ENCODE results near the gene NT5C3A. TPM values are rescaled to one million over a fixed set of nuclear protein-coding genes. Genes with fewer than 3 reads are reported as not detected.
"Not testable (repeated sequence)": the region's sequence is repeated elsewhere in the genome, so short reads cannot be mapped to it uniquely, and the experiment has no call there.

The NT5C3A gene
- total and polyA plus RNA-seq, 11 donors, result 13.1 to 32.2 (median 19.2) TPM

DNA sequence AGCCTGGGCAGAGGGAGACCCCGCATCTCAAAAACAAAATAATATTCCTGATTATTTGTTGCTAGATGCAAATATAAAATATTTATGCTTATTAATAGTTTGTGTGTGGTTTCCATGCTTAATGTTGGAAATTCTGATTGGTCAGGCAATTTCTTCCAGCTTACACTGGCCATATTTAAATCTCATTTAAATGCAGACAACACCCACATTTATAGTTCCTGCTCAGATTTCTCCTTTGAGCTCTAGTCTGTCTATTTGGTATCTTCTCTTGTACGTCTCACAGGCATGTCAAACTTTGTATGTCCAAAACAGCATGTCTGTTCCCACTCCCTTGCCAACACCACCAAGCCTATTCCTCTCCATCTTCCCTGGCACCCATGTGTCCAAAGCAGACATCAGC is 52.8 kb downstream of the NT5C3A start:
- Histone ChIP-seq H3K36me3 (peaks cover 0 to 56% (median 30%) of the 10 kb centered on the region in 9 donors), H3K9me3 (no peaks in the 10 kb centered on the region), H3K27ac (no peak overlapping the region), H3K27me3 (no peaks in the 10 kb centered on the region), H3K4me3 (no peak overlapping the region), H3K4me1 (no peaks in the 10 kb centered on the region)
- TF ChIP-seq, protein P1, sequence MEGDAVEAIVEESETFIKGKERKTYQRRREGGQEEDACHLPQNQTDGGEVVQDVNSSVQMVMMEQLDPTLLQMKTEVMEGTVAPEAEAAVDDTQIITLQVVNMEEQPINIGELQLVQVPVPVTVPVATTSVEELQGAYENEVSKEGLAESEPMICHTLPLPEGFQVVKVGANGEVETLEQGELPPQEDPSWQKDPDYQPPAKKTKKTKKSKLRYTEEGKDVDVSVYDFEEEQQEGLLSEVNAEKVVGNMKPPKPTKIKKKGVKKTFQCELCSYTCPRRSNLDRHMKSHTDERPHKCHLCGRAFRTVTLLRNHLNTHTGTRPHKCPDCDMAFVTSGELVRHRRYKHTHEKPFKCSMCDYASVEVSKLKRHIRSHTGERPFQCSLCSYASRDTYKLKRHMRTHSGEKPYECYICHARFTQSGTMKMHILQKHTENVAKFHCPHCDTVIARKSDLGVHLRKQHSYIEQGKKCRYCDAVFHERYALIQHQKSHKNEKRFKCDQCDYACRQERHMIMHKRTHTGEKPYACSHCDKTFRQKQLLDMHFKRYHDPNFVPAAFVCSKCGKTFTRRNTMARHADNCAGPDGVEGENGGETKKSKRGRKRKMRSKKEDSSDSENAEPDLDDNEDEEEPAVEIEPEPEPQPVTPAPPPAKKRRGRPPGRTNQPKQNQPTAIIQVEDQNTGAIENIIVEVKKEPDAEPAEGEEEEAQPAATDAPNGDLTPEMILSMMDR (IDR thresholded peaks at IDR 0.05), result no peak
- no peak for TF ChIP-seq POLR2A (IDR thresholded peaks at IDR 0.05)
- ATAC-seq, result no peak
- WGBS, 4 donors, result 92 to 98% (median 96%) methylated on average over 2 of the region's 2 CpGs
- no peak for DNase-seq
- intact Hi-C loops (cut with DNase I), result no loop called here

DNA sequence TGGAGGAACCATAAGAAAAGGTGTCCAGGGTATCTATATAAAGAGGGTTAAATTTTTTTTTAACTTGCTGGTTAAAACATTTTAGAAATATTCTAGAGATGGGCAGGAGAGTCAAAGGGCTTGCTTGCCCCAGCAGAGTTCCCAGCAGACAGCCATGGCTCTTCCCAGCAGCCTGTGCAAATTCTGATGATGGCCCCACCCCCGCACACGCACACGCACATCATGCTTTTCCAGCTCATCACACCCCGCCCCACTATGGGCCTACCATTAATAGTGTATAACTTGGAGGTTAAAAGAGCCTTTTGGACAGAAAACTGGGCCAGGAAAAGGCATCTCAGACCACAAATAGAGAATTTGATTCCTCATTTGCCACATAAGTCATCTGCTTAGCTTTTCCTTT is 56.9 kb downstream of the NT5C3A start:
- ATAC-seq; H3K9me3 ChIP-seq; H3K27ac ChIP-seq; H3K27me3 ChIP-seq; DNase-seq; H3K4me3 ChIP-seq; H3K4me1 ChIP-seq; intact Hi-C loops (cut with DNase I): not testable (repeated sequence)
- WGBS, 4 donors, result 94 to 98% (median 95%) methylated on average over 4 of the region's 4 CpGs
- H3K36me3 ChIP-seq, result peaks cover 0 to 57% (median 22%) of the 10 kb centered on the region in 9 donors

DNA sequence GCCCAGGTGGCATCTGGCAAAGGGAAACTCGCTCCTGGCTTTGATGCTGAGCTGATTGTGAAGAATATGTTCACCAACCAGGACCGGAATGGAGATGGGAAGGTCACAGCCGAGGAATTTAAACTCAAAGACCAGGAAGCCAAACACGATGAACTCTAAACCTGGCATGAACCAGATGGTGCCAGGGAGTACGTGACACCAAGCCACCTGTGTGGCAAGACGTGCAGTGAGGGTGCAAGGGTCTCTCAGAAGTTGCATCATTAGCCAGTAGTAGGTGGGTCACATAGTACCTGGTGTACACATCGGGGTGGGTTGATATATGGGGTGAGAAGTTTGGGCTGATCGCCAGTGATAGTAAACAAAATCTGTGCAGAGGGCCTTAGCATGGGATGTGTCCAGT is 57.4 kb downstream of the NT5C3A start:
- WGBS, 4 donors, result 91 to 98% (median 95%) methylated on average over 7 to 8 of the region's 8 CpGs
- intact Hi-C loops (cut with DNase I); DNase-seq; H3K27ac ChIP-seq; H3K27me3 ChIP-seq; ATAC-seq; H3K4me3 ChIP-seq; H3K9me3 ChIP-seq; H3K4me1 ChIP-seq: not testable (repeated sequence)
- H3K36me3 ChIP-seq, result peaks cover 0 to 57% (median 22%) of the 10 kb centered on the region in 9 donors

DNA sequence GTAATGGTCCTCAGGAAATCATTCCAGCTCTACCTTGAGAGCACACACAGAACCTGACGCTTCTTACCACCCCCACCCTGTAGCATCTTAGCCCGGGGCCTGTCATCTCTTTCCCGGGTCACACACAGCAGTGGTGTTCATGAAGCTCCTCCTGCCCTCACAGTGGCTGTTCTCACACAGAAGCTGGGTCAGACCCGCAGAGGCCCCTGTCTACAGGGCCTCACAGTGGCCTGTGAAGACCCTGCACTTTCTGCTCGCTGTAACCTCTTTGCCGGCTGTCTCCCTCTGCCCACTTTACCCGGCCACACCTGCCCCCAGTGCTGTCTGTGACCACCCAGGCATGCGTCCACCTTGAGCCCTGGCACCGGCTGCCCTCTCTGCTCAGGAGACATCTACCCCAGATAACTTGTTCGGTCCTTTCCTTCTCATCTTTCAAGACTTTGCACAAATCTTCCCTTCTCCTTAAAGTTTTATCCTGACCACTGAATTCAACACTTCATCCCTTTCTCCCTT is 58.4 kb downstream of the NT5C3A start:
- peaks cover 0 to 10% (median 5%) of the 10 kb centered on the region in 12 donors for H3K4me1 ChIP-seq
- peaks cover 0 to 57% (median 22%) of the 10 kb centered on the region in 9 donors for H3K36me3 ChIP-seq
- ATAC-seq; H3K9me3 ChIP-seq; DNase-seq; H3K27ac ChIP-seq; intact Hi-C loops (cut with DNase I); H3K27me3 ChIP-seq; H3K4me3 ChIP-seq: not testable (repeated sequence)
- 86 to 92% (median 91%) methylated on average over 10 of the region's 10 CpGs for WGBS, 4 donors

DNA sequence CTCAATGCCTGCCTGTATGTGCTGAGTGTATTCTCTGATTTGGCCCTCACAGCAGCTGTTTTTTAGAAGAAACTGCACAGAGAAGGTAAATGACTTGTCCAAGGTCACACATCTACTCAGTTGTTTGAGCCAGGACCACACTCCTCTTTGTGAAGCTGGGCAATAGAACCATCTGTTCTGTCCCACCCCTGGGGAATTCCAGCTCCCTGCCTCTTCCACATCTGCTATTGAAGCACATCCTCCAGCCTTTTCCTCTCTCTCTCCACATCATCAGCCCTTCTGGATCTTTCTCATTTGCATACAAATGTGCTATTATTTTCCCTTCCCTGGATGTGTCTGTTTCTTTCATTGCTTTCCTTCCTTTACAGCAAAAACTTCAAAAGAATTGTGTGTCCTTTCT is 59.5 kb downstream of the NT5C3A start:
- Histone ChIP-seq H3K4me1 (peaks cover 0 to 21% (median 11%) of the 10 kb centered on the region in 12 donors), H3K36me3 (peaks cover 0 to 57% (median 17%) of the 10 kb centered on the region in 9 donors)
- H3K27me3 ChIP-seq; H3K4me3 ChIP-seq; H3K27ac ChIP-seq; ATAC-seq; intact Hi-C loops (cut with DNase I); DNase-seq; H3K9me3 ChIP-seq: not testable (repeated sequence)

DNA sequence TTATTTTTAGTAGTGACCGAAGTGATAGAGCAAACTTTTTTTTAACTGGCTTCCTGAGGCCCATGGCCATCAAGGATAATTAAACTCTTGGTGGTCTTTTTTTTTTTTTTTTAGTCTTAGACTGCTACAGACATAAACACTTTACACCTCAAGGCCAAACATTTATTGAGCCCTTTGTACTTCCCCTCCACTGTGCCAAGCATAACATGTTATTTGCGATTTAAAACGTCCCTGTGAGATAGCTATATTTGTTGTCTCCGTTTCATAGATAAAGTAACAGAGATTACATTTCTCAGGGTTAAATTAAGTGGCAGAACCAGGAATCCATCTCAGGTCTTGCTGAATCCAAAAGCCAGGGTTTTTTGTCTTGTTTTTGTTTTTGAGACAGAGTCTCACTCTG is 63.2 kb downstream of the NT5C3A start:
- H3K27me3 ChIP-seq; DNase-seq; H3K9me3 ChIP-seq; H3K4me3 ChIP-seq; ATAC-seq; intact Hi-C loops (cut with DNase I): not testable (repeated sequence)
- Histone ChIP-seq H3K27ac (peak overlapping the region; percentile 9 to 88 (median 77)), H3K36me3 (peaks cover 0 to 32% (median 9%) of the 10 kb centered on the region in 9 donors), H3K4me1 (peaks cover 0 to 29% (median 13%) of the 10 kb centered on the region in 12 donors)
- WGBS, 4 donors, result 14 to 28% (median 19%) methylated on average over 4 of the region's 4 CpGs
